Measurements from ENCODE around the gene NPEPPS. TPM values are rescaled to one million over a fixed set of nuclear protein-coding genes. Genes with fewer than 3 reads are reported as not detected.
A peak's percentile ranks its signal among the peaks of the same experiment; 100 is the strongest.
"Not testable (repeated sequence)": the region's sequence is repeated elsewhere in the genome, so short reads cannot be mapped to it uniquely, and the experiment has no call there.

Gene NPEPPS
- total and polyA plus RNA-seq, 4 experiments from 2014 or later, result 35.2 to 131 (median 83.9) TPM

DNA sequence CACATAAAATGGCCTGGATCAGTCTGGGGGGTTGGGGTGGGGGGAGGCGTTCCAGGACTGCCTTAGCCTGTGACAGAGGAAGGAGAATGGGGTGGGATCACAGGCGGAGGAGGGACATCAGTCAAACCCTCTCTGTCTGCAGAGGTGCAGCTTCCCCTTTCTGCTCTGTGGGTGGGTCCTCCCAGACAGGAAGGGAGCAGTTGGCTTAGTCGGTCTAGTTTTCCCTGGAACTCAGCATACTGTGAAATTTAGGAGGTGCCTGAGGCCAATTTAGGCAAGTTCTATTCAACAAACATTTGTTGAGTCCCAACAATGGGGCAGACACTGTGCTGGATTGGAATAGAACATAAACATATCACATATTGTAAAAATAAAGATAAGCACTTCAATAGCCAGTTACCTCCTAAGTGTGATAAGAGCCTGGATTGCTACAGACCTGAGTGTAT is 19.2 kb upstream of the NPEPPS start:
- H3K4me3 ChIP-seq (ENCODE audit: low read length in 2 of 2); H3K4me1 ChIP-seq (ENCODE audit: insufficient read depth, low read length); H3K27ac Mint-ChIP-seq; H3K4me3 Mint-ChIP-seq; H3K27ac ChIP-seq (ENCODE audit: low read depth, low read length); H3K36me3 Mint-ChIP-seq; H3K4me1 Mint-ChIP-seq; POLR2A ChIA-PET (ENCODE audit: partially characterized antibody); H3K27me3 ChIP-seq (ENCODE audit: insufficient read depth, low read length); H3K27me3 Mint-ChIP-seq; DNase-seq; H3K9me3 Mint-ChIP-seq; intact Hi-C loops (cut with micrococcal nuclease); H3K9me3 ChIP-seq (ENCODE audit: control insufficient read depth in 1 of 2, low read length in 2 of 2); H3K36me3 ChIP-seq (ENCODE audit: insufficient read depth, low read length); CTCF ChIA-PET (ENCODE audit: partially characterized antibody): not testable (repeated sequence)

DNA sequence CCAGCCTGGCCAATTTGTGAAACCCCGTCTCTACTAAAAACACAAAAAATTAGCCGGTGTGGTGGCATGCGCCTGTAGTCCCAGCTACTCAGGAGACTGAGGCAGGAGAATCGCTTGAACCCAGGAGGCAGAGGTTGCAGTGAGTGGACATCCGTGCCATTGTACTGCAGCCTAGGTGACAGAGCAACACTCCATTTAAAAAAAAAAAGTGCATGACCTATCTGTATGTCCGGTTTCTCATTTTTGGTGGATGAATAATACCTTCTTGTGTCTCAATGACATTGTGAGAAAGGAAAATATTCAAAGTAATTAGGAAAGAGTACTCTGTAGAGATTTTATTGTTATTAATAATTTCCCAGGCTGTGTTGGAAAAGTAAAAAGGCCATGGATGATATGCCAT is 17.6 kb upstream of the NPEPPS start:
- H3K4me3 Mint-ChIP-seq; H3K27me3 ChIP-seq (ENCODE audit: insufficient read depth, low read length); H3K4me3 ChIP-seq (ENCODE audit: low read length in 2 of 2); CTCF ChIA-PET (ENCODE audit: partially characterized antibody); H3K36me3 Mint-ChIP-seq; DNase-seq; H3K4me1 ChIP-seq (ENCODE audit: insufficient read depth, low read length); H3K27ac ChIP-seq (ENCODE audit: low read depth, low read length); POLR2A ChIA-PET (ENCODE audit: partially characterized antibody); H3K9me3 Mint-ChIP-seq; intact Hi-C loops (cut with micrococcal nuclease); H3K36me3 ChIP-seq (ENCODE audit: insufficient read depth, low read length); H3K9me3 ChIP-seq (ENCODE audit: control insufficient read depth in 1 of 2, low read length in 2 of 2); H3K27me3 Mint-ChIP-seq; H3K4me1 Mint-ChIP-seq; H3K27ac Mint-ChIP-seq: not testable (repeated sequence)

DNA sequence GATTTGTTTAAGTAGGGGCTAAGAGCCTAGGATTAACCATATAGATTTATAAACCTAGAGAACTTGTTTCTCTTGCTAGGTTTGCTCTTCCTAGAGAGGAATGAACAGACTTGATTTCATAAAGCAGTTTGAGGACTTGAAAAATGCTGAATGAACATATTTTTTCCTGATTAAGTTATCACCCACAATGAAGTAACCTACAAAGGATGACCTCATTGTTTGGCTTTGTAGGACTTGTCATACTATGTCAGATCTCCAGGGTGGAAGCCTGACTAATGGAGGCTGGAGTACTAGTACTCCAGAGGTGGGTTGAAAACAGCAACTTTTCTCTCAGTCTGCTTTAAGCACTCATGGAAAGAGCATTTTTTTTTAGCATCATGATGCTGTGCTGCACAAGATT is 12.0 kb upstream of the NPEPPS start:
- POLR2A ChIA-PET (ENCODE audit: partially characterized antibody); H3K4me1 Mint-ChIP-seq; H3K9me3 Mint-ChIP-seq; H3K4me1 ChIP-seq (ENCODE audit: insufficient read depth, low read length); H3K27me3 ChIP-seq (ENCODE audit: insufficient read depth, low read length); H3K4me3 Mint-ChIP-seq; intact Hi-C loops (cut with micrococcal nuclease); H3K27ac Mint-ChIP-seq; CTCF ChIA-PET (ENCODE audit: partially characterized antibody); H3K27me3 Mint-ChIP-seq; H3K4me3 ChIP-seq (ENCODE audit: low read length in 2 of 2); H3K36me3 ChIP-seq (ENCODE audit: insufficient read depth, low read length); H3K9me3 ChIP-seq (ENCODE audit: control insufficient read depth in 1 of 2, low read length in 2 of 2); H3K27ac ChIP-seq (ENCODE audit: low read depth, low read length); DNase-seq; H3K36me3 Mint-ChIP-seq: not testable (repeated sequence)

DNA sequence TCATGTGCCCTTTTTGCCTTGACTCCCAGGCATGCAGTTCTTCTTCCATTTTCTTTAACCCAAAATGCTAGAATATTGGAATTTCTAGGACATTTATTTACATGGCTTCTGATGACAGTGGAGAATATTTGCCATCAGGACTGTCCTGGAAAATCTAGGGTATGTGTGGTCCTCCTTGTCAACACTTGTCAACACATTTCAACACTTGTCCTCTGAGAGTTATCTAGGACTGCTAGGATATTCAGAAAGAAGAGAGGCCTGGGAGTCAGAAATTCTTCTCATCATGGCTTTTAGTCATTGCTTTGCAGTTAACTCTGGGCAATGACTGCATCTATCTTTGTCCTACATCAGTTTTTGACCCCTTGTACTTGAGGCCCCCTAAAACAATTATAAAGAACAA is 11.5 kb upstream of the NPEPPS start:
- H3K36me3 ChIP-seq (ENCODE audit: insufficient read depth, low read length); H3K4me1 ChIP-seq (ENCODE audit: insufficient read depth, low read length); H3K27ac Mint-ChIP-seq; H3K9me3 Mint-ChIP-seq; H3K27me3 ChIP-seq (ENCODE audit: insufficient read depth, low read length); POLR2A ChIA-PET (ENCODE audit: partially characterized antibody); H3K36me3 Mint-ChIP-seq; H3K4me3 ChIP-seq (ENCODE audit: low read length in 2 of 2); H3K4me1 Mint-ChIP-seq; H3K4me3 Mint-ChIP-seq; intact Hi-C loops (cut with micrococcal nuclease); CTCF ChIA-PET (ENCODE audit: partially characterized antibody); H3K9me3 ChIP-seq (ENCODE audit: control insufficient read depth in 1 of 2, low read length in 2 of 2); H3K27me3 Mint-ChIP-seq; H3K27ac ChIP-seq (ENCODE audit: low read depth, low read length); DNase-seq: not testable (repeated sequence)

DNA sequence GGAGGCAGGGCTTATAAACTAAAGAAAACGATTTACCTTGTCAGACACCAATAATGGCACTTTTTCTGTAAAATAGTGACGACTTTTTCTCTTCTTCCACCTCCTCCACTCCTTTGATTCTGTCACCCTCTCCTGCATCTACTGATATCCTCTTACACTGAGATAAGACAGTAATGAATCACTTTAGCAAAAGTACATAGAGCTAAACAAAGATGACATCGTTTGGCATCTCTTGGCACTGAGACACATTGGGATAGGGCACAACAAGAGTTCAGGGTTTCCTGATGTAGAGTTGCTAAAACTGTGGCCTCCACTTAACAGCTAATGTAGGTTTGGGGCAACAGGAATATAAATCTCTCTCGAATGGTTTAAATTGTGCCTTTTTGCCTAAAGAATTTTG is 10.6 kb upstream of the NPEPPS start:
- H3K9me3 ChIP-seq (ENCODE audit: control insufficient read depth in 1 of 2, low read length in 2 of 2); H3K36me3 Mint-ChIP-seq; H3K27me3 Mint-ChIP-seq; H3K27ac Mint-ChIP-seq; H3K4me1 Mint-ChIP-seq; H3K36me3 ChIP-seq (ENCODE audit: insufficient read depth, low read length); H3K27me3 ChIP-seq (ENCODE audit: insufficient read depth, low read length); intact Hi-C loops (cut with micrococcal nuclease); H3K4me3 ChIP-seq (ENCODE audit: low read length in 2 of 2); H3K4me1 ChIP-seq (ENCODE audit: insufficient read depth, low read length); H3K27ac ChIP-seq (ENCODE audit: low read depth, low read length); CTCF ChIA-PET (ENCODE audit: partially characterized antibody); POLR2A ChIA-PET (ENCODE audit: partially characterized antibody); H3K9me3 Mint-ChIP-seq; DNase-seq; H3K4me3 Mint-ChIP-seq: not testable (repeated sequence)

DNA sequence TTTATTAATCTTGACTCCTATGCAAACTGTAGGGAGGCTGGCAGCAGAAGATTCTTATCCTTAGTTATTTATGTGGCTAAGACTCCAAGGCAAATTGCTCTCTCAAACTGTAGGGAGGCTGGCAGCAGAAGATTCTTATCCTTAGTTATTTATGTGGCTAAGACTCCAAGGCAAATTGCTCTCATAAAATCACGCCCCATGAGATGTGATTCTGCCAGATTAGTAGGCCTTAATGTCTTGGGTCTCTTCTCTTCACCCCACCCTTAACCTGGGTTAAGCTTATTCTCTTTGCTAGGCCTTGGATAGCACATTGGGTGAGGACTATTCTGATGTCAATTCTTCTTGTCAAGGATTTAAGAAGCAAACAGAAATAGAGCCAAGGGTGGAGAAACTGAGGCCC is 9.5 kb upstream of the NPEPPS start:
- H3K4me1 ChIP-seq (ENCODE audit: insufficient read depth, low read length); CTCF ChIA-PET (ENCODE audit: partially characterized antibody); H3K36me3 Mint-ChIP-seq; H3K9me3 Mint-ChIP-seq; H3K36me3 ChIP-seq (ENCODE audit: insufficient read depth, low read length); H3K27ac ChIP-seq (ENCODE audit: low read depth, low read length); H3K27me3 Mint-ChIP-seq; H3K27me3 ChIP-seq (ENCODE audit: insufficient read depth, low read length); POLR2A ChIA-PET (ENCODE audit: partially characterized antibody); H3K9me3 ChIP-seq (ENCODE audit: control insufficient read depth in 1 of 2, low read length in 2 of 2); H3K4me3 ChIP-seq (ENCODE audit: low read length in 2 of 2); H3K4me3 Mint-ChIP-seq; DNase-seq; intact Hi-C loops (cut with micrococcal nuclease); H3K4me1 Mint-ChIP-seq; H3K27ac Mint-ChIP-seq: not testable (repeated sequence)

DNA sequence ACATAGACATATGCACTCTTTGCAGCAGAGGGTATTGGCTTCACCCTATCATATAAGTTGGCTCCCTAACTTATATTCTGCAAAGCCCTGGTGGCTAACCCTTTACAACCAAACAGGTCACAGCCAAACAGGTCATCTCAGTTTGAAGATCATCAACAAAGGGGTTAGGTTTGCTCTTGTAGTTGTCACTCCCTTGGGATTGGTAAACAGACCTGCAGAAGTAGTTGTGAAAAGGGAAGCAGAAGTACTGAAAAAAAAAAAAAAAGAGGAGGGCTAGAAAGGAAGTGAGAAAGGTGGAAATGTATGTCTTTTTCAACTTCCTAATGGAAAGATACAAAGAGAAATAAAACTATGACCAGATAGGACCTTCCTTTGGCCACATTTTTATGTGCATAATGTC is 8.6 kb upstream of the NPEPPS start:
- H3K27ac Mint-ChIP-seq; DNase-seq; H3K9me3 Mint-ChIP-seq; H3K4me1 ChIP-seq (ENCODE audit: insufficient read depth, low read length); H3K36me3 ChIP-seq (ENCODE audit: insufficient read depth, low read length); H3K4me3 ChIP-seq (ENCODE audit: low read length in 2 of 2); H3K4me1 Mint-ChIP-seq; POLR2A ChIA-PET (ENCODE audit: partially characterized antibody); H3K27ac ChIP-seq (ENCODE audit: low read depth, low read length); H3K27me3 Mint-ChIP-seq; CTCF ChIA-PET (ENCODE audit: partially characterized antibody); H3K9me3 ChIP-seq (ENCODE audit: control insufficient read depth in 1 of 2, low read length in 2 of 2); H3K4me3 Mint-ChIP-seq; H3K27me3 ChIP-seq (ENCODE audit: insufficient read depth, low read length); H3K36me3 Mint-ChIP-seq; intact Hi-C loops (cut with micrococcal nuclease): not testable (repeated sequence)

DNA sequence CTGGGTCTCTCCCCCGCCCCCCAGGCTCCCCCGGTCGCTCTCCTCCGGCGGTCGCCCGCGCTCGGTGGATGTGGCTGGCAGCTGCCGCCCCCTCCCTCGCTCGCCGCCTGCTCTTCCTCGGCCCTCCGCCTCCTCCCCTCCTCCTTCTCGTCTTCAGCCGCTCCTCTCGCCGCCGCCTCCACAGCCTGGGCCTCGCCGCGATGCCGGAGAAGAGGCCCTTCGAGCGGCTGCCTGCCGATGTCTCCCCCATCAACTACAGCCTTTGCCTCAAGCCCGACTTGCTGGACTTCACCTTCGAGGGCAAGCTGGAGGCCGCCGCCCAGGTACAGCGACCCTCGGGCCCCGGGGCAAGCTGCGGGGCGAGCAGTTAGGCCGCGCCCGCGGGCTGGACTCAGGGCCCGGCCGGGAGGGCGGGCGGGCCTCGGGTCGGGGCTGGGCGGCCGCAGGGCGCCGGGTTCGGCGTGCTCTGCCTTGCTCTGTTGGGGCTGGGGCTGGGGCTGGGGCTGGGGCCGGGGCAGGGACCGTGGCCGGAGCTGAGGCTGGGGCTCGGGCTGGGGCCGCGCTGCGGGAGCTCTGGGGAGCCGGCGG is 419 bp downstream of the NPEPPS start:
- POLR2A ChIA-PET (ENCODE audit: partially characterized antibody); CTCF ChIA-PET (ENCODE audit: partially characterized antibody); H3K36me3 ChIP-seq (ENCODE audit: insufficient read depth, low read length); intact Hi-C loops (cut with micrococcal nuclease); H3K9me3 Mint-ChIP-seq; H3K27me3 Mint-ChIP-seq; H3K9me3 ChIP-seq (ENCODE audit: control insufficient read depth in 1 of 2, low read length in 2 of 2); H3K4me1 ChIP-seq (ENCODE audit: insufficient read depth, low read length); H3K36me3 Mint-ChIP-seq; H3K27me3 ChIP-seq (ENCODE audit: insufficient read depth, low read length): not testable (repeated sequence)
- Mint-ChIP-seq H3K27ac (peak overlapping the region in 1 of 7 donors; percentile 91), H3K4me1 (peaks cover 3 to 22% (median 13%) of the 10 kb centered on the region in 4 donors), H3K4me3 (peak overlapping the region in 3 of 8 donors; percentile 55 to 95 (median 93))
- DNase-seq, result peak in 1 of 5 donors; percentile 40
- H3K27ac ChIP-seq (ENCODE audit: low read depth, low read length), result peak overlapping the region; percentile 56
- H3K4me3 ChIP-seq (ENCODE audit: low read length in 2 of 2), result peak overlapping the region in 1 of 2 donors; percentile 45
